Left ventricle myocardium inferior (tissue), 1 donor: ENCODE results near the gene ZC3H15. TPM values are rescaled to one million over a fixed set of nuclear protein-coding genes. Genes with fewer than 3 reads are reported as not detected.
A peak's percentile ranks its signal among the peaks of the same experiment; 100 is the strongest.

Source experiments
- DNase-seq: peaks from one replicate; pipeline ENCODE4 v3.0.0-alpha.2; 2020
- H3K27ac ChIP-seq: fragments of 200-600 bp; replicated peaks from 2 replicates; pipeline ENCODE4 v1.8.0; 2021
- H3K27me3 ChIP-seq: fragments of 200-600 bp; 2 replicates; pipeline ENCODE4 v1.8.0; 2021; ENCODE audit warnings: low read depth
- H3K36me3 ChIP-seq: fragments of 200-600 bp; 2 replicates; pipeline ENCODE4 v1.8.0; 2021
- H3K4me1 ChIP-seq: fragments of 200-600 bp; 2 replicates; pipeline ENCODE4 v1.8.0; 2021
- H3K4me3 ChIP-seq: fragments of 200-600 bp; 2 replicates; pipeline ENCODE4 v1.8.0; 2021; ENCODE audit warnings: mild to moderate bottlenecking, moderate library complexity
- H3K9me3 ChIP-seq: fragments of 200-600 bp; replicated peaks from 2 replicates; pipeline ENCODE4 v1.8.0; 2021
- CTCF ChIP-seq: fragments of 200-600 bp; IDR thresholded peaks from 2 replicates; pipeline ENCODE4 v1.8.0; 2021; ENCODE audit warnings: antibody characterized with exemption, mild to moderate bottlenecking, borderline replicate concordance
- intact Hi-C: fragments of 100-400 bp; cut with micrococcal nuclease; formaldehyde crosslinking; loops from one replicate; pipeline ENCODE4 v1.11.0; 2022
- total RNA-seq: library from RNA; stranded (reverse); fragmentation: NEBNext Ultra II Directional; extraction: Animal tissue kit (Norgen Biotek cat#: 25700); gene quantifications from one replicate; pipeline ENCODE4 v1.2.1, GENCODE V29; 2021
- donor health status: DM: no; HTN: yes; CAD: no; lungs with severe emphysema.

Gene ZC3H15
- total RNA-seq, 1 donor from 2014 or later: 30.5 TPM

- intact Hi-C loops: no loop called here
- H3K9me3 ChIP-seq: no peaks in the 10 kb centered on the region
- peaks cover 19% of the 10 kb centered on the region for H3K4me1 ChIP-seq
- no peak overlapping the region for H3K4me3 ChIP-seq
- no peaks in the 10 kb centered on the region for H3K36me3 ChIP-seq
- peak overlapping the region; percentile 59 for H3K27ac ChIP-seq
- no peak for TF ChIP-seq CTCF
- no peaks in the 10 kb centered on the region for H3K27me3 ChIP-seq
- DNase-seq: no peak
Measured at GRCh38 chr2:186543561-186544131, 57.6 kb downstream of the ZC3H15 start.

GRCh38 chr2:186544255-186544675, 58.2 kb downstream of the ZC3H15 start:
- no peaks in the 10 kb centered on the region for H3K9me3 ChIP-seq
- no peaks in the 10 kb centered on the region for H3K27me3 ChIP-seq
- no peak overlapping the region for H3K4me3 ChIP-seq
- TF ChIP-seq CTCF: no peak
- DNase-seq: no peak
- H3K27ac ChIP-seq: peak overlapping the region; percentile 59
- intact Hi-C loops: no loop called here
- H3K4me1 ChIP-seq: peaks cover 19% of the 10 kb centered on the region
- H3K36me3 ChIP-seq: no peaks in the 10 kb centered on the region

GRCh38 chr2:186546846-186547245, 60.8 kb downstream of the ZC3H15 start:
- Histone ChIP-seq H3K36me3 (no peaks in the 10 kb centered on the region), H3K27ac (no peak overlapping the region), H3K27me3 (no peaks in the 10 kb centered on the region), H3K9me3 (no peaks in the 10 kb centered on the region), H3K4me1 (peaks cover 19% of the 10 kb centered on the region), H3K4me3 (no peak overlapping the region)
- intact Hi-C loops: no loop called here
- no peak for DNase-seq
- no peak for TF ChIP-seq CTCF

GRCh38 chr2:186551323-186552050, 65.4 kb downstream of the ZC3H15 start:
- Histone ChIP-seq H3K4me3 (no peak overlapping the region), H3K9me3 (no peaks in the 10 kb centered on the region), H3K4me1 (no peaks in the 10 kb centered on the region), H3K36me3 (no peaks in the 10 kb centered on the region), H3K27ac (no peak overlapping the region), H3K27me3 (no peaks in the 10 kb centered on the region)
- TF ChIP-seq CTCF: no peak
- no peak for DNase-seq
- intact Hi-C loops: no loop called here

- no peaks in the 10 kb centered on the region for H3K9me3 ChIP-seq
- no peaks in the 10 kb centered on the region for H3K4me1 ChIP-seq
- intact Hi-C loops: no loop called here
- no peak overlapping the region for H3K27ac ChIP-seq
- no peak overlapping the region for H3K4me3 ChIP-seq
- H3K36me3 ChIP-seq: no peaks in the 10 kb centered on the region
- TF ChIP-seq CTCF: no peak
- no peak for DNase-seq
- H3K27me3 ChIP-seq: no peaks in the 10 kb centered on the region
Measured at GRCh38 chr2:186554429-186554828, 68.4 kb downstream of the ZC3H15 start.
